NB4 (cell line): ENCODE results near the gene ZBTB7C.

Experiments
- CTCF ChIP-seq: IDR thresholded peaks from one replicate; pipeline ENCODE4 v1.5.1; 2012; ENCODE audit warnings: low read depth, low read length
- POLR2A ChIP-seq: IDR thresholded peaks from 2 replicates; pipeline ENCODE4 v1.6.1; 2011; ENCODE audit warnings: mild to moderate bottlenecking; ENCODE audit not compliant: insufficient read length; ENCODE audit errors: extremely low read depth

- no peak for TF ChIP-seq CTCF
- no peak for TF ChIP-seq POLR2A
These were observed 87.6 kb downstream of the ZBTB7C start for GRCh38 chr18:48321536-48321935.
